Endothelial cell of umbilical vein (primary cell): ENCODE results near the gene SPPL2B. TPM values are rescaled to one million over a fixed set of nuclear protein-coding genes. Genes with fewer than 3 reads are reported as not detected.

Experiments used
- BruUV-seq: library from RNA; stranded (reverse); fragments of 400-500 nt; replicated peaks from 2 replicates; lab custom pipeline; 2021; lab: Mats Ljungman, UMichigan
- CTCF ChIA-PET: fragments of 300-600, 350-600 bp; sonication (Branson Sonifier 250); formaldehyde crosslinking; loops from one replicate; lab custom pipeline; 2021; ENCODE audit warnings: antibody characterized with exemption, inconsistent platforms; lab: Charles Lee
- POLR2A ChIA-PET: fragments of 300-600, 350-600 bp; sonication (Branson Sonifier 250); formaldehyde crosslinking; loops from one replicate; lab custom pipeline; 2021; ENCODE audit warnings: antibody characterized with exemption, inconsistent platforms; lab: Charles Lee
- DNase-seq: peaks from one replicate; pipeline ENCODE4 v3.0.0-alpha.2; 2011; ENCODE audit warnings: low read depth, low spot score
- FAIRE-seq: peaks from 2 replicates; lab custom pipeline; 2011; peaks lifted over from hg19 to GRCh38; lab: Jason Lieb, UNC
- H2AFZ ChIP-seq: 2 replicates; pipeline ENCODE4 v1.6.0; 2012; ENCODE audit warnings: low read depth, low read length, control low read depth, inconsistent platforms
- H3K27ac ChIP-seq: 2 replicates; pipeline ENCODE4 v1.5.1; 2011; ENCODE audit warnings: low read depth, mild to moderate bottlenecking, control low read depth, low read length, moderate library complexity; ENCODE audit not compliant: insufficient read depth
- H3K27me3 ChIP-seq, 2 experiments: 2 replicates each; pipeline versions ENCODE4 v1.6.0 to v1.6.1; 2011; ENCODE audit warnings: low read length in 2 of 2, mixed read lengths in 1 of 2; ENCODE audit not compliant: control insufficient read depth in 2 of 2, insufficient read depth in 2 of 2
- H3K36me3 ChIP-seq, 2 experiments: 2 replicates in 1 of 2; 3 replicates in 1 of 2; pipeline ENCODE4 v1.5.1; 2011; ENCODE audit warnings: low read length in 2 of 2, mild to moderate bottlenecking in 1 of 2, moderate library complexity in 1 of 2; ENCODE audit not compliant: control insufficient read depth in 2 of 2, insufficient read depth in 2 of 2; ENCODE audit errors: extremely low read depth in 1 of 2
- H3K4me1 ChIP-seq: 3 replicates; pipeline ENCODE4 v1.5.1; 2011; ENCODE audit warnings: mild to moderate bottlenecking, low read length; ENCODE audit not compliant: control insufficient read depth, insufficient read depth; ENCODE audit errors: extremely low read depth
- H3K4me2 ChIP-seq: 2 replicates; pipeline ENCODE4 v1.6.1; 2011; ENCODE audit warnings: low read length, control low read depth, mixed read lengths; ENCODE audit not compliant: insufficient read depth
- H3K4me3 ChIP-seq, 3 experiments: fragments of 200-600 bp in 1 of 3; sonication (generic), shearing (Covaris generic) in 1 of 3; replicated peaks in 1 of 3; 2 replicates each; pipeline ENCODE4 v1.5.1; 2011 to 2016; ENCODE audit warnings: control low read depth in 3 of 3, low read length in 3 of 3, mild to moderate bottlenecking in 2 of 3, inconsistent platforms in 1 of 3, low read depth in 1 of 3, moderate library complexity in 1 of 3; ENCODE audit not compliant: insufficient read depth in 1 of 3
- H3K79me2 ChIP-seq: 2 replicates; pipeline ENCODE4 v1.6.0; 2012; ENCODE audit warnings: low read length, inconsistent platforms; ENCODE audit not compliant: control insufficient read depth, insufficient read depth
- H3K9ac ChIP-seq: replicated peaks from 2 replicates; pipeline ENCODE3; 2011; ENCODE audit warnings: low read length, control low read depth; ENCODE audit not compliant: insufficient read depth; ENCODE audit errors: extremely low read depth
- H3K9me1 ChIP-seq: replicated peaks from 3 replicates; pipeline ENCODE4 v1.6.0; 2011; ENCODE audit warnings: mild to moderate bottlenecking, low read length; ENCODE audit not compliant: control insufficient read depth, insufficient read depth; ENCODE audit errors: extremely low read depth
- H3K9me3 ChIP-seq: replicated peaks from 2 replicates; pipeline ENCODE4 v1.5.1; 2012; ENCODE audit warnings: low read length, inconsistent platforms; ENCODE audit not compliant: control insufficient read depth, insufficient read depth
- H4K20me1 ChIP-seq: replicated peaks from 2 replicates; pipeline ENCODE3; 2011; ENCODE audit warnings: mild to moderate bottlenecking, low read length; ENCODE audit not compliant: control insufficient read depth, insufficient read depth; ENCODE audit errors: extremely low read depth
- EZH2 ChIP-seq: IDR thresholded peaks from 2 replicates; pipeline ENCODE4 v1.6.1; 2012; ENCODE audit warnings: borderline replicate concordance, low read depth, mild to moderate bottlenecking, moderate library complexity, low read length, inconsistent platforms; ENCODE audit not compliant: severe bottlenecking
- FOS ChIP-seq: IDR thresholded peaks from 2 replicates; pipeline ENCODE4 v1.6.1; 2011; ENCODE audit warnings: mild to moderate bottlenecking, low read length, moderate library complexity, borderline replicate concordance; ENCODE audit not compliant: insufficient read depth
- GATA2 ChIP-seq: IDR thresholded peaks from 2 replicates; pipeline ENCODE4 v1.7.0; 2011; ENCODE audit warnings: low read depth, mild to moderate bottlenecking, moderate library complexity, mixed read lengths, low read length; ENCODE audit not compliant: insufficient read length, insufficient read depth
- JUN ChIP-seq: IDR thresholded peaks from 2 replicates; pipeline ENCODE4 v1.6.1; 2011; ENCODE audit warnings: borderline replicate concordance, low read depth; ENCODE audit not compliant: insufficient read length, insufficient read depth
- MYC ChIP-seq: IDR thresholded peaks from one replicate; pipeline ENCODE4 v1.6.1; 2011; ENCODE audit warnings: mild to moderate bottlenecking, low read depth, low read length
- POLR2A ChIP-seq: IDR thresholded peaks from 2 replicates; pipeline ENCODE4 v1.6.1; 2012; ENCODE audit warnings: low read depth, mild to moderate bottlenecking, control low read depth, low read length
- POLR2AphosphoS5 ChIP-seq: IDR thresholded peaks from 2 replicates; pipeline ENCODE4 v1.6.1; 2012; ENCODE audit warnings: low read depth, mild to moderate bottlenecking, control low read depth, low read length, moderate library complexity; ENCODE audit not compliant: insufficient read depth
- dilution Hi-C: fragments of 300-500 bp; cut with MboI; formaldehyde crosslinking; loops from one replicate; pipeline ENCODE4 v1.15.0; 2019; ENCODE audit warnings: low sequenced_read_pairs; ENCODE audit not compliant: extremely low pct_ligation_motif_present
- intact Hi-C: fragments of 100-400 bp; cut with micrococcal nuclease; formaldehyde crosslinking; loops from one replicate; pipeline ENCODE4 v1.10.0; 2022
- polyA plus RNA-seq, 4 experiments: library from polyadenylated mRNA; depleted of rRNA in 3 of 4; stranded (reverse) in 3 of 4; unstranded in 1 of 4; fragments of >200 nt; gene quantifications; 2 replicates each; pipeline versions ENCODE4 v1.2.1 to v1.2.3, GENCODE V29; 2011 to 2012; ENCODE audit warnings: missing spikeins in 1 of 4
- total RNA-seq: library from RNA; stranded (reverse); gene quantifications from 2 replicates; pipeline ENCODE4 v1.2.3, GENCODE V29; 2021
- TF ChIP-seq, protein P1 (sequence below): IDR thresholded peaks from 2 replicates; pipeline ENCODE4 v1.6.1; 2011; ENCODE audit not compliant: insufficient read depth, insufficient read length
- TF ChIP-seq, protein P2 (sequence below), 2 donors: IDR thresholded peaks; 1 replicate in 1 of 2; 2 replicates in 1 of 2; pipeline ENCODE4 v1.5.1; 2011; ENCODE audit warnings: low read length in 2 of 2, mild to moderate bottlenecking in 2 of 2, moderate library complexity in 2 of 2, control low read depth in 1 of 2, inconsistent platforms in 1 of 2, low read depth in 1 of 2; ENCODE audit not compliant: insufficient read depth in 1 of 2; ENCODE audit errors: extremely low read depth in 1 of 2

Gene SPPL2B
- total and polyA plus RNA-seq, 2 donors (not counting 3 experiments of a cell fraction or from before 2014, with no cell fraction given) = 60.7 to 62.7 TPM

DNA sequence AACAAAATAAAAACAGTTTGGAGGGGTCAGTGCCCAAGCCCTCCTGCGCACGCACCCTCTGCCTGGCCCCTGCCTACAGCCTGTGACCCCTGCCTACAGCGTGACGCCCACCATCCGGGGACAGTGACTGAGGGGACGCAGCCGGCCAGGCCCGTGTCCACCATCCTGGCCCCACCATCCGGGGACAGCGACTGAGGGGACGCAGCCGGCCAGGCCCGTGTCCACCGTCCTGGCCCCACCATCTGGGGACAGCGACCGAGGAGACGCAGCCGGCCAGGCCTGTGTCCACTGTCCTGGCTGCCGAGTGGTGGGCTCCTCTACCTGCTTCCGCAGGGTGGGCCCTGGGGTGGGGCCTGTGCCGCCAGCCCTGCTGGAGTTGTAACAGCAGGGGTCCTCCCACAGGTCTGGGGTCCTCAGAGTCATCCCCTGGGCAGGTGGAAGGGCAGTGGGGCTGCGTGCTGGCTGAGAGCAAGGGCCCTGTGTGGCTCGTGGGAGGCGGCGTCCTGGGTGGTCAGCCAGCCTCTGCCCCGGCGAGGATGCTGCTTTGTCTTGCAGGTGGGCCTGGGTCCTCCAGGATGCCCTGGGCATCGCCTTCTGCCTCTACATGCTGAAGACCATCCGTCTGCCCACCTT is 14.3 kb downstream of the SPPL2B start:
- no peak overlapping the region for H3K27ac ChIP-seq
- H3K27me3 ChIP-seq = no peaks in the 10 kb centered on the region
- ChIA-PET CTCF (no interaction called here), POLR2A (no interaction called here)
- BruUV-seq = no TSS peak
- H3K4me2 ChIP-seq = no peak overlapping the region
- no peak overlapping the region for H2AFZ ChIP-seq
- H3K4me3 ChIP-seq = no peak overlapping the region
- peaks cover 0 to 3% of the 10 kb centered on the region in 2 experiments for H3K36me3 ChIP-seq
- dilution Hi-C loops (no loop called here), intact Hi-C loops (no loop called here)
- no peaks in the 10 kb centered on the region for H3K79me2 ChIP-seq
- H4K20me1 ChIP-seq = no peaks in the 10 kb centered on the region
- DNase-seq (no peak), FAIRE-seq (no peak)
- no peak overlapping the region for H3K9ac ChIP-seq
- no peaks in the 10 kb centered on the region for H3K9me1 ChIP-seq
- no peaks in the 10 kb centered on the region for H3K4me1 ChIP-seq
- TF ChIP-seq POLR2AphosphoS5 (no peak), POLR2A (no peak), JUN (no peak), EZH2 (no peak), MYC (no peak), FOS (no peak), GATA2 (no peak)
- TF ChIP-seq, protein P1, sequence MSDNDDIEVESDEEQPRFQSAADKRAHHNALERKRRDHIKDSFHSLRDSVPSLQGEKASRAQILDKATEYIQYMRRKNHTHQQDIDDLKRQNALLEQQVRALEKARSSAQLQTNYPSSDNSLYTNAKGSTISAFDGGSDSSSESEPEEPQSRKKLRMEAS = no peak
- TF ChIP-seq, protein P2, sequence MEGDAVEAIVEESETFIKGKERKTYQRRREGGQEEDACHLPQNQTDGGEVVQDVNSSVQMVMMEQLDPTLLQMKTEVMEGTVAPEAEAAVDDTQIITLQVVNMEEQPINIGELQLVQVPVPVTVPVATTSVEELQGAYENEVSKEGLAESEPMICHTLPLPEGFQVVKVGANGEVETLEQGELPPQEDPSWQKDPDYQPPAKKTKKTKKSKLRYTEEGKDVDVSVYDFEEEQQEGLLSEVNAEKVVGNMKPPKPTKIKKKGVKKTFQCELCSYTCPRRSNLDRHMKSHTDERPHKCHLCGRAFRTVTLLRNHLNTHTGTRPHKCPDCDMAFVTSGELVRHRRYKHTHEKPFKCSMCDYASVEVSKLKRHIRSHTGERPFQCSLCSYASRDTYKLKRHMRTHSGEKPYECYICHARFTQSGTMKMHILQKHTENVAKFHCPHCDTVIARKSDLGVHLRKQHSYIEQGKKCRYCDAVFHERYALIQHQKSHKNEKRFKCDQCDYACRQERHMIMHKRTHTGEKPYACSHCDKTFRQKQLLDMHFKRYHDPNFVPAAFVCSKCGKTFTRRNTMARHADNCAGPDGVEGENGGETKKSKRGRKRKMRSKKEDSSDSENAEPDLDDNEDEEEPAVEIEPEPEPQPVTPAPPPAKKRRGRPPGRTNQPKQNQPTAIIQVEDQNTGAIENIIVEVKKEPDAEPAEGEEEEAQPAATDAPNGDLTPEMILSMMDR (IDR thresholded peaks at IDR 0.05; ENCODE audit: extremely low read depth in 1 of 2, insufficient read depth in 1 of 2, low read depth in 1 of 2, low read length in 2 of 2) = no peak
- H3K9me3 ChIP-seq = no peaks in the 10 kb centered on the region
